AG09309 (cell line): Measurements from ENCODE around the gene PTGDS.

Source experiments
- DNase-seq: peaks from one replicate; pipeline ENCODE4 v3.0.0-alpha.2; 2010; ENCODE audit warnings: low read depth
- H3K4me3 ChIP-seq: 2 replicates; pipeline ENCODE4 v1.5.1; 2011; ENCODE audit warnings: mild to moderate bottlenecking, low read depth, low read length, moderate library complexity; ENCODE audit not compliant: control insufficient read depth
- CTCF ChIP-seq: IDR thresholded peaks from 2 replicates; pipeline ENCODE4 v1.5.1; 2011; ENCODE audit warnings: mild to moderate bottlenecking, low read depth, low read length, inconsistent platforms; ENCODE audit not compliant: insufficient read depth, control insufficient read depth; ENCODE audit errors: missing control alignments

The PTGDS gene

GRCh38 chr9:136958898-136959850, 18.1 kb upstream of the PTGDS start:
- no peak overlapping the region for H3K4me3 ChIP-seq
- DNase-seq, result no peak
- TF ChIP-seq CTCF, result no peak

GRCh38 chr9:136960212-136960937, 16.9 kb upstream of the PTGDS start:
- no peak for DNase-seq
- no peak overlapping the region for H3K4me3 ChIP-seq
- no peak for TF ChIP-seq CTCF

- no peak for TF ChIP-seq CTCF
- no peak overlapping the region for H3K4me3 ChIP-seq
- no peak for DNase-seq
Observed at GRCh38 chr9:136960938-136961275, 16.4 kb upstream of the PTGDS start.

- no peak for TF ChIP-seq CTCF
- no peak for DNase-seq
- H3K4me3 ChIP-seq, result no peak overlapping the region
Observed at GRCh38 chr9:136961279-136962065, 15.8 kb upstream of the PTGDS start.

GRCh38 chr9:136962163-136962562, 15.1 kb upstream of the PTGDS start:
- H3K4me3 ChIP-seq, result no peak overlapping the region
- no peak for TF ChIP-seq CTCF
- DNase-seq, result no peak

GRCh38 chr9:136962701-136963248, 14.5 kb upstream of the PTGDS start:
- TF ChIP-seq CTCF, result no peak
- DNase-seq, result no peak
- H3K4me3 ChIP-seq, result no peak overlapping the region
